Measurements from ENCODE around the gene DUSP11.

GRCh38 chr2:73759285-73759764 is 20.6 kb downstream of the DUSP11 start:
- TF ChIP-seq POLR2AphosphoS5 (IDR thresholded peaks at IDR 0.05): no peak
- TF ChIP-seq POLR2A (IDR thresholded peaks at IDR 0.05): no peak
